Lung (tissue), 12 donors: ENCODE measurements around the gene PAFAH1B1. TPM values are rescaled to one million over a fixed set of nuclear protein-coding genes. Genes with fewer than 3 reads are reported as not detected.

ENCODE experiments used
- ATAC-seq: fragments of 200-7000 bp; cut with Tn5 transposase; one replicate; pipeline ENCODE4 v1.9.1; 2020; ENCODE audit warnings: moderate number of reproducible peaks; ENCODE audit not compliant: insufficient read depth, low FRiP score
- DNase-seq, 3 donors: peaks; one replicate each; pipeline ENCODE4 v3.0.0-alpha.2; 2013 to 2017
- H3K27ac ChIP-seq, 2 donors: one replicate each; pipeline ENCODE4 v1.5.1; 2013; ENCODE audit warnings: mild to moderate bottlenecking in 2 of 2, moderate library complexity in 2 of 2, control low read depth in 1 of 2, inconsistent platforms in 1 of 2, low read depth in 1 of 2, low read length in 1 of 2
- H3K27me3 ChIP-seq, 3 donors: one replicate each; pipeline ENCODE4 v1.5.1; 2013; ENCODE audit warnings: low read length in 2 of 3; ENCODE audit not compliant: control insufficient read depth in 3 of 3, insufficient read depth in 3 of 3
- H3K36me3 ChIP-seq, 4 donors: one replicate each; pipeline ENCODE4 v1.5.1; 2013; ENCODE audit warnings: low read length in 4 of 4, mild to moderate bottlenecking in 1 of 4, moderate library complexity in 1 of 4; ENCODE audit not compliant: control insufficient read depth in 4 of 4, insufficient read depth in 4 of 4
- H3K4me1 ChIP-seq, 5 donors: one replicate each; pipeline ENCODE4 v1.5.1; 2013; ENCODE audit warnings: low read length in 5 of 5, mild to moderate bottlenecking in 2 of 5, moderate library complexity in 1 of 5; ENCODE audit not compliant: control insufficient read depth in 5 of 5, insufficient read depth in 5 of 5
- H3K4me3 ChIP-seq: one replicate; pipeline ENCODE4 v1.5.1; 2013; ENCODE audit warnings: mild to moderate bottlenecking, control low read depth, moderate library complexity
- H3K9ac ChIP-seq, 2 donors: one replicate each; pipeline ENCODE4 v1.5.1; 2013; ENCODE audit warnings: low read length in 2 of 2, control low read depth in 1 of 2; ENCODE audit not compliant: insufficient read depth in 1 of 2
- H3K9me3 ChIP-seq, 4 donors: one replicate each; pipeline ENCODE4 v1.5.1; 2013; ENCODE audit warnings: low read length in 3 of 4, mild to moderate bottlenecking in 1 of 4, moderate library complexity in 1 of 4; ENCODE audit not compliant: control insufficient read depth in 4 of 4, insufficient read depth in 3 of 4
- WGBS, 2 donors: extraction: QIAGEN DNeasy Blood & Tissue Kit; methylation state at CpG; one replicate each; pipeline ENCODE4 v1.1.7; 2013; 5-methylcytosine and 5-hydroxymethylcytosine counted together
- polyA plus RNA-seq, 2 donors: library from polyadenylated mRNA; stranded (reverse); fragments of 200-250 nt; gene quantifications; one replicate each; pipeline ENCODE4 v1.2.1, GENCODE V29; 2013
- total RNA-seq, 2 donors: library from RNA; depleted of rRNA in 1 of 2; stranded (reverse); fragments of >200 nt in 1 of 2; gene quantifications; one replicate each; pipeline ENCODE4 v1.2.1, GENCODE V29; 2014 to 2021
- TF ChIP-seq, protein P1 (sequence below): IDR thresholded peaks from 2 replicates; pipeline ENCODE4 v1.5.1; 2012; ENCODE audit warnings: mild to moderate bottlenecking; ENCODE audit errors: control extremely low read depth, extremely low read depth
- donor health status: control.
- donor health status: control.
- donor health status: Bipolar disorder and iron deficiency.
- donor health status: healthy.
- donor health status: DM: yes; HTN: yes; CAD: no.

The PAFAH1B1 gene
- total and polyA plus RNA-seq, 4 donors = 53.4 to 182 (median 85.5) TPM

DNA sequence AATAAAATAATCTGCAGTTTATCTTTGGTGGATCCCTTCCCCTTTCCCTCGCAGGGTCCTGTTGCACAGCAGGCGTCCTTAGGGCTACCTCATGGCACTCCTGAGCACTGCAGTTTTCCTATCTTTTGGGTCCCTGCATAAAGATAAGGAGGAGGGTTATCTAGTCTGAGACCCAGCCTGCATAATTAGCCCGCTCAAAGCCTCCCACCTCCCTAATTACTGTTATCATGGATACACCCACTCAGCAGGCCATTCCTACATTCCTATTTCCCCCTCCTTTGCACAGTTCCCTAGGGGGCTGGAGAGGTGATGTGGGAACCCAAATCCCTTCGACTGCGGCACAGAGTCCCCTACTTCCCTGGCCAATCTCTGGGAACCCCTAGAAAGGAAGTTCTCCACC, 123.2 kb downstream of the PAFAH1B1 start:
- Histone ChIP-seq H3K9ac (no peak overlapping the region), H3K9me3 (no peaks in the 10 kb centered on the region), H3K27ac (no peak overlapping the region), H3K27me3 (no peaks in the 10 kb centered on the region), H3K4me3 (no peak overlapping the region), H3K36me3 (no peaks in the 10 kb centered on the region), H3K4me1 (peaks cover 0 to 10% (median 3%) of the 10 kb centered on the region in 5 donors)
- DNase-seq (no peak), ATAC-seq (no peak)
- TF ChIP-seq, protein P1, sequence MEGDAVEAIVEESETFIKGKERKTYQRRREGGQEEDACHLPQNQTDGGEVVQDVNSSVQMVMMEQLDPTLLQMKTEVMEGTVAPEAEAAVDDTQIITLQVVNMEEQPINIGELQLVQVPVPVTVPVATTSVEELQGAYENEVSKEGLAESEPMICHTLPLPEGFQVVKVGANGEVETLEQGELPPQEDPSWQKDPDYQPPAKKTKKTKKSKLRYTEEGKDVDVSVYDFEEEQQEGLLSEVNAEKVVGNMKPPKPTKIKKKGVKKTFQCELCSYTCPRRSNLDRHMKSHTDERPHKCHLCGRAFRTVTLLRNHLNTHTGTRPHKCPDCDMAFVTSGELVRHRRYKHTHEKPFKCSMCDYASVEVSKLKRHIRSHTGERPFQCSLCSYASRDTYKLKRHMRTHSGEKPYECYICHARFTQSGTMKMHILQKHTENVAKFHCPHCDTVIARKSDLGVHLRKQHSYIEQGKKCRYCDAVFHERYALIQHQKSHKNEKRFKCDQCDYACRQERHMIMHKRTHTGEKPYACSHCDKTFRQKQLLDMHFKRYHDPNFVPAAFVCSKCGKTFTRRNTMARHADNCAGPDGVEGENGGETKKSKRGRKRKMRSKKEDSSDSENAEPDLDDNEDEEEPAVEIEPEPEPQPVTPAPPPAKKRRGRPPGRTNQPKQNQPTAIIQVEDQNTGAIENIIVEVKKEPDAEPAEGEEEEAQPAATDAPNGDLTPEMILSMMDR = no peak
- WGBS, 2 donors = 39 to 69% methylated on average over 5 of the region's 5 CpGs

DNA sequence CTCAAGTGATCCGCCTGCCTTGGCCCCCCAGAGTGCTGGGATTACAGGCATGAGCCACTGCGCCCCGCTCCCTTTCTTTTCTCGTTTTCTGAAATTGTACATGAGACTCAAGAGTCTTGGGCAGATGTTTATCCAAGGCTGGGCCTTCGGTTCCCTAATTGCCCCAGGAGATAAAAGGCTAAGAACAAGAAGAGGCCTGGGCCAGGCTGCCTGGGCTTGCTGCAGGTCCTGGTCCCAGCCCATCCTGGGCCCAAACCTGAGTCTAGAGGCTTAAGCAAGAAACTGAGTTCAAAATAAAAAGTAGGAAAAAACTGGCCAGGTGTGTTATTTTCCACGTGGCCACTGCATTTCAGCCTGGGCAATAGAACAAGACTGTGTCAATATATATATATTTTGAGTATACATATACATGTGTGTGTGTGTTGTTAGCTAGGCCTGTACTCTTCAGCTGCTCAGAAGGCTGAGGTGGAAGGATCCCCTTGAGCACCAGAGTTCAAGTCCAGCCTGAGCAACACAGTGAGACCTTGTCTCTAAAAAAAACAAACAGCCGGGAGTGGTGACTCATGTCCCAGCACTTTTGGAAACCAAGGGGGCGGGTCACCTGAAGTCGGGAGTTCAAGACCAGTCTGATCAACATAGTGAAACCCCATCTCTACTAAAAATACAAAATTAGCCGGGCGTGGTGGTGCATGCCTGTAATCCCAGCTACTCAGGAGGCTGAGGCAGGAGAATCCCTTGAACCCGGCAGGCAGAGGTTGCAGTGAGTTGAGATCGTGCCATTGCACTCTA, 124.9 kb downstream of the PAFAH1B1 start:
- ATAC-seq (no peak), DNase-seq (no peak)
- WGBS, 2 donors = 80 to 85% methylated on average over 13 of the region's 13 CpGs
- Histone ChIP-seq H3K4me1 (no peaks in the 10 kb centered on the region), H3K4me3 (no peak overlapping the region), H3K27me3 (peaks cover 0 to 13% (median 0%) of the 10 kb centered on the region in 3 donors), H3K9me3 (no peaks in the 10 kb centered on the region), H3K36me3 (no peaks in the 10 kb centered on the region), H3K27ac (no peak overlapping the region), H3K9ac (no peak overlapping the region)
- TF ChIP-seq, protein P1 = no peak

DNA sequence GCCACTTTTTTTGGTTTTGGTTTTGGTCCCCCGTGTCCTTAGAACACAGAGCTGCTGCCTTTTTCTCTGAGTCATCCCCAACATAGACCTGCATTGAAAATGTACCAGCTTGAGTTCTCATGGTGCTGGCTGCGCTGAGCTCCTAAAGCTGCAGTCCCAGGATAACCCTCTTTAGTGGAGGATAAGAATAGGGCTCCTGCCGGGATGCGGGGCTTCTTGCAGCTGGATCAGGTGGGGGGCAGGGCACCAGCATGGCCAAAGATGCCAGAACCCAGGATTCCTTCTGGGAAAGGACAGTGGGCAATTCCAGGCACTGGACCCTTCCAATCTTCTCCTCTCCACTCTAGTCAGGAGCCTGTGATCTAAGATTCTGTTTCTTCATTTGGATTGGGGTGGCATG, 126.4 kb downstream of the PAFAH1B1 start:
- H3K4me3 ChIP-seq = no peak overlapping the region
- no peaks in the 10 kb centered on the region for H3K9me3 ChIP-seq

More for the DNA sequence above, 126.4 kb downstream of the PAFAH1B1 start:
- WGBS, 2 donors = 70 to 71% methylated on average over 4 of the region's 4 CpGs
- Histone ChIP-seq H3K4me1 (peaks cover 0 to 3% (median 0%) of the 10 kb centered on the region in 5 donors), H3K9ac (no peak overlapping the region), H3K27me3 (peaks cover 0 to 18% (median 2%) of the 10 kb centered on the region in 3 donors), H3K36me3 (no peaks in the 10 kb centered on the region), H3K27ac (no peak overlapping the region)
- DNase-seq = no peak
- ATAC-seq = no peak
- TF ChIP-seq, protein P1 = no peak
